GM19351 (cell line): ENCODE results near the gene JARID2.

Source experiments
- ATAC-seq: cut with Tn5 transposase; IDR thresholded peaks from one replicate; pipeline ENCODE4 v1.9.1; 2021; ENCODE audit warnings: mild to moderate bottlenecking, moderate library complexity; ENCODE audit not compliant: unreplicated experiment

The JARID2 gene

GRCh38 chr6:15553031-15553430 lies 307.2 kb downstream of the JARID2 start:
- ATAC-seq = no peak

- no peak for ATAC-seq
Measured at GRCh38 chr6:15553736-15554294, 307.9 kb downstream of the JARID2 start.

DNA sequence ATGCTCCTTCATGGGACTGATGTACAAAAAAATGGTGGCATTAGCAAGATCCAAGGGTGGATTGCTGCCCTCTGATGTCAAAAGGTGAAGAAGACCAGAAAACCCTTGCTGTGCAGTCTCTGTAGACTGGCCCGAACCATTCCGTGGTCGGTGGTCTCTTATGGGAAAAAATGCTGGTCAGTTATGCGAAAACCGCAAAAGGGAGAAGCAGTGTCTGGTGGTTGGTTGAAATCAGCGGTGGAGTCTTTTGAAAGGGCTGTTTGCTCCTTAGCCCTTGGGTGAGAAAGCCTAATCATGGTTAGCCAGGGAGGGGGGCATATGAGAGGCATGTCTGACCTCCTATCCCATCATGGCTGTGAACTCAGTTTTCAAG lies 308.8 kb downstream of the JARID2 start:
- ATAC-seq = no peak

DNA sequence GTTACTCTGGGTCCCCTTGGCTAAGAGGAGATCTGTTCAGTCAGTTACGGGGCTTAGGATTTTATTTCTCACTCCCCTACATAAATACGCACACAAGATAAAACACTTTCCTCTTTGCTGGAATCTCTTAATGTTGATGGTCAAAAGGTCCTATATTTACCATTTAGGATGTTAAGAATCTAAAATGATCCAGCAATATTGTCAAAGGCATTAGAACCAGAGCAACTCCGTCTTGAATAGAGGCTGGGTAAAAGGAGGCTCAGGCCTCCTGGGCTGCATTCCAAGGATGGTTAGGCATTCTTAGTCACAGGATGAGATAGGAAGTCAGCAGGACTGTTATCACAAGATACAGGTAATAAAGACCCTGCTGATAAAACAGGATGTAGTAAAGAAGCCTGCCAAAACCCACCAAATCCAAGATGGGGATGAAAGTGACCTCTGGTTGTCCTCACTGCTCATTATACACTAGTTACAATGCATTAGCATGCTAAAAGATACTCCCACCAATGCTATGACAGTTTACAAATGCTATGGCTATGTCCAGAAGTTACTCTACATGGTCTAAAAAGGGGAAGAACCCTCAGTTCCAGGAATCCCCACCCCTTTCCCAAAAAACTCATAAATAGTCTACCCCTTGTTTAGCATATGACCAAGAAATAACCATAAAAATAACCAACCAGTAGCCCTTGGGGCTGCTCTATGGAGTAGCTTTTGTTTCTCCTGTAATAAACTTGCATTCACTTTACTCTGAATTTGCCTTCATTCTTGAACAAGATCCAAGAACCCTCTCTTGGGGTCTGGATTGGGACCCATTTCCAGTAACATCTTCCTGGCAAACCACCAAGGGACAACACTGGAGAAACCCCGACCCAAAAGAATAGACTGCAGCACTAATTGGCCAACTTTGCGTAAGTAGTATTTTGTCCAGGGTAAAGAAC lies 309.5 kb downstream of the JARID2 start:
- no peak for ATAC-seq

DNA sequence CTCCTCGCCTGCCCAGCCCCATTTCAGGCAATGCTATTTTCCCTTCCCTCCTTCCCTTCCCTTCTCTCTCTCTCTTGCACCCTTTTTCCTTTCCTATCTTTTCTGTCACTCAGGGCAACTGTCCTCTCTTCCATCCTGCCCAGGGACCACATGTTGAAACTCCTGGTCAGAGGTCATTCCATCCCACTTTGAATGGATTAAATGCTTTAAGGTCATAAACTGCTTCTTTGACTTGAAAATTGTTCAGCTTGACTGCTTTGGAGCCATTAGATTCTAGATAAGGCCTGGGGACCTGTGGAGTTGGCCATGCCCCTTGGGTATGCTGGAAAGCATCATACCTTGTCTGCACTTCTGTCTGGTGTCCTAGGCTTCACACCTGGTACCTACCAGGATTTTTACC lies 310.8 kb downstream of the JARID2 start:
- no peak for ATAC-seq

- no peak for ATAC-seq
Measured at GRCh38 chr6:15557174-15557573, 311.3 kb downstream of the JARID2 start.

GRCh38 chr6:15560713-15561112 lies 314.8 kb downstream of the JARID2 start:
- no peak for ATAC-seq

GRCh38 chr6:15561447-15562199 lies 315.8 kb downstream of the JARID2 start:
- no peak for ATAC-seq

DNA sequence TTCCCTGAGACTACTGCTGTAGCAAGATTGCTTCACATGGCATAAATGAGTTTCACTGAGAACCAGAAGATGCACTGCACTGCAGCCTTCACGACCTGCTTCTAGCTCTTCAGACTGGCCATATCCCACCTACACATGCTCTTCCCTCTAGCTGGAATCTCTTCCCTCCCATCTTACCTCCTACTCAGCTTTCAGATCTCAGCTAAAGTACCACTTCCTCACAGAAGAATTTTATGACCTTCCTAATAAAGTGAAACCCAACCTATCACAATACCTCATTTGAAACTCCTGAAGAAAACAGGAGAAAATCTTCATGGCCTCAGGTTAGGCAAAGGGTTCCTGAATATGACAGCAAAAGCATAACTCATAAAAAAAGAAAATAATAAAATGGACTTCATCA lies 317.1 kb downstream of the JARID2 start:
- no peak for ATAC-seq

GRCh38 chr6:15569035-15569995 lies 323.4 kb downstream of the JARID2 start:
- ATAC-seq = no peak

- ATAC-seq = no peak
Measured at GRCh38 chr6:15570171-15570570, 324.3 kb downstream of the JARID2 start.
